Mammary epithelial cell (primary cell): ENCODE results near the gene DYNLT1.

Source experiments
- EZH2 ChIP-seq: IDR thresholded peaks from 2 replicates; pipeline ENCODE4 v1.6.1; 2012; ENCODE audit warnings: low read length, inconsistent platforms, borderline replicate concordance
- TF ChIP-seq, protein P1 (sequence below), 2 donors: IDR thresholded peaks in 1 of 2; conservative IDR thresholded peaks in 1 of 2; 2 replicates each; pipeline ENCODE4 v1.5.1; 2011 to 2012; ENCODE audit warnings: inconsistent platforms in 2 of 2, low read length in 2 of 2, mild to moderate bottlenecking in 2 of 2, control low read depth in 1 of 2, low read depth in 1 of 2; ENCODE audit not compliant: insufficient read depth in 1 of 2; ENCODE audit errors: extremely low read depth in 1 of 2

DNA sequence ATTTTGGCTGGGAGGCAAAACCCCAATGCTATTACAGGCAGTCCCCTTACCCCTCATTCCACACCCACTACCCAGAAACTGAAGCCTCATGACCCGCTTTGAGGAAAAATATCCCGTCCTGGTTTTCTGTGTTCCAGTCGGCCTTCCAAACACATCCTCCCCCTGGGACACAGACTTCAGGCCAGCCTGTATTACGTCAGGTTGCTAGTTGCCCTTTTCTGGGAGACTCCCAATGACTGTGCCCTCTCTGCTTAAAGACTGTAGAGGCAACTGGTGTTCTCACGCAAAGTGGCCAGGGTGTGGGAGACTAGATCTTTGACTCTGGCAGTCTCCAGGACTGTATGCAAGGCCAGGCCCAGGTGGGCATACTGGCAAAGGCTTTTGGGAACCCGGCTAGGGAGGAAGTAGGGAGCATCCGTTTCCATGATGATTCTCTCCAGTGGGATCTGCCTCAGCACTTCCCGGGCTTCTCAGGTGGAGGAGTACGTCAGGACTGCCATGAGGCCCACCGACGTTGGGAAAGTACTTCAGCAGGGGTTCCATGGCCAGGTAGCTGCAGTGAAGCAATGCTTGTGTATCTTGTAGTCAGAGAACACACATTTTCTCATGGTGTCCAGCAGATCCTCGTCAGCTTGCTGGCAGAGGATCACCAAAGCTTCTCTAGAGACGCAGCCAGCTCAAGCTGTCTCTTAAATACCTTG, 34.9 kb downstream of the DYNLT1 start:
- TF ChIP-seq, protein P1, sequence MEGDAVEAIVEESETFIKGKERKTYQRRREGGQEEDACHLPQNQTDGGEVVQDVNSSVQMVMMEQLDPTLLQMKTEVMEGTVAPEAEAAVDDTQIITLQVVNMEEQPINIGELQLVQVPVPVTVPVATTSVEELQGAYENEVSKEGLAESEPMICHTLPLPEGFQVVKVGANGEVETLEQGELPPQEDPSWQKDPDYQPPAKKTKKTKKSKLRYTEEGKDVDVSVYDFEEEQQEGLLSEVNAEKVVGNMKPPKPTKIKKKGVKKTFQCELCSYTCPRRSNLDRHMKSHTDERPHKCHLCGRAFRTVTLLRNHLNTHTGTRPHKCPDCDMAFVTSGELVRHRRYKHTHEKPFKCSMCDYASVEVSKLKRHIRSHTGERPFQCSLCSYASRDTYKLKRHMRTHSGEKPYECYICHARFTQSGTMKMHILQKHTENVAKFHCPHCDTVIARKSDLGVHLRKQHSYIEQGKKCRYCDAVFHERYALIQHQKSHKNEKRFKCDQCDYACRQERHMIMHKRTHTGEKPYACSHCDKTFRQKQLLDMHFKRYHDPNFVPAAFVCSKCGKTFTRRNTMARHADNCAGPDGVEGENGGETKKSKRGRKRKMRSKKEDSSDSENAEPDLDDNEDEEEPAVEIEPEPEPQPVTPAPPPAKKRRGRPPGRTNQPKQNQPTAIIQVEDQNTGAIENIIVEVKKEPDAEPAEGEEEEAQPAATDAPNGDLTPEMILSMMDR (conservative IDR thresholded peaks at IDR 0.05 in 1 of 2, IDR thresholded peaks at IDR 0.05 in 1 of 2; ENCODE audit: extremely low read depth in 1 of 2, insufficient read depth in 1 of 2, low read depth in 1 of 2, low read length in 2 of 2), result no peak
- no peak for TF ChIP-seq EZH2
